ENCODE results near the gene GPR17. TPM values are rescaled to one million over a fixed set of nuclear protein-coding genes. Genes with fewer than 3 reads are reported as not detected.
A peak's percentile ranks its signal among the peaks of the same experiment; 100 is the strongest.

The GPR17 gene
- total and polyA plus RNA-seq, 2 donors (not counting 1 experiment from before 2014, with no cell fraction given), result 0.06 TPM; not detected in 1

DNA sequence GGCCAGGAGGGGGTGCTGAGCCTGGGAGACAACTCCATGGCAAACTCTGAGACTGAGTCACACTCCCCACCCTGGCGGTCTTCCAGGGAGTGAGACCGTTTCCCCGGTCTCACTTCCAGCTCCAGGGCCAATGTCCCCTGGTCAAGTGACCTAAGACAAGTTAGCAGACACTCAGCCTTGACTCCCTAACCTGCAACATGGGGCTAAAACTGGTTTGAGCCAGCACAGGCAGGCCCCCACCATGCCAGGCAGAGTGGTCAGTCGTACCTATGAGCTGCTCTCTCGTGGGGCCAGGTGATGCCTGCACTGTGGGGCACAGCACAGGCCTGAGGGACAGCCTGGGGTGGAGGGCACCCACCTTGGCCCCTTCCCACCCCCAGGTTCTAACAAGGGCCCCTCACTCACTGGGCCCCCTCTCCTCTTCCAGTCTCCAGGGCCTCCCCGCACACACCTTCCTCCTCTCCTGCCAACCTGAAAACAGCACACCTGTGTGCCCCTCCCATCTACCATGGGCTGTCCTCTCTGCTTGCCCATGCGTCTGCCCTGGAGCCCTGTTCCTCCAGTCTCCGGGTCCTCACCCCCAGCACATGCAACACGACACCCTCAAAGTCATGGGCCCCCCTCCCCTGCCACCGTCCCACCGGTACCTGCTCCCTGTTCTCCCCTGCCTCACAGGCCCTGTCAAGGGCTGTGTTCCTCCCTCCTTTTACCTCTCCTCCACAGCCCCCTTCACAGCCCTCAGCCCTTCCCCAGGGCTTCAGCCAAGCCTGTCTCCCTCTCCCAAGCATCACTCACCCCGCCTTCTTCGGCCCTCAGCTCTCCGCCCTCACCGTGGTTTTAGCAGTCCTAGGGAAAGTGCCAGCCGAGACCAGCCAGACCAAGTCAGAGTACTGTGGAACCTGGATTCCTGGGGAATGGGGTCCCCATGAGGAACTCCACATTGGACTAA is 1.6 kb downstream of the GPR17 start:
- ChIA-PET CTCF (interaction anchor here (3.9 to 19.3 kb wide), 2 partner anchors 16 to 55 kb away, joined by 22 to 553 read pairs; no protein-coding TSS in a partner anchor), POLR2A (no interaction called here)
- Histone ChIP-seq H3K9me3 (ENCODE audit: control extremely low read depth in 1 of 3, control insufficient read depth in 2 of 3, insufficient read depth in 1 of 3, low read length in 2 of 3) (peaks cover 0 to 8% (median 0%) of the 10 kb centered on the region in 3 donors), H3K27ac (ENCODE audit: low read length in 2 of 2) (no peak overlapping the region), H3K79me2 (ENCODE audit: control insufficient read depth, insufficient read depth, low read length) (no peaks in the 10 kb centered on the region), H4K20me1 (ENCODE audit: control insufficient read depth, insufficient read depth, low read length, poor library complexity, severe bottlenecking) (no peaks in the 10 kb centered on the region), H2AFZ (ENCODE audit: insufficient read depth, low read depth, low read length, poor library complexity, severe bottlenecking) (no peak overlapping the region), H3K27me3 (replicated peaks in 1 of 4; ENCODE audit: control extremely low read depth in 1 of 4, control insufficient read depth in 3 of 4, insufficient read depth in 4 of 4, low read length in 3 of 4) (no peaks in the 10 kb centered on the region), H3K36me3 (replicated peaks in 1 of 2; ENCODE audit: control extremely low read depth in 1 of 2, control insufficient read depth in 1 of 2, extremely low read depth in 1 of 2, insufficient read depth in 2 of 2, low read length in 1 of 2) (no peaks in the 10 kb centered on the region), H3K4me2 (replicated peaks; ENCODE audit: low read depth, low read length, poor library complexity, severe bottlenecking) (no peak overlapping the region), H3K4me1 (ENCODE audit: control insufficient read depth in 2 of 2, insufficient read depth in 2 of 2, low read length in 2 of 2) (peaks cover 25 to 60% of the 10 kb centered on the region in 2 donors), H3K9ac (ENCODE audit: low read length) (no peak overlapping the region), H3K4me3 (ENCODE audit: control extremely low read depth in 1 of 5, extremely low read depth in 1 of 5, insufficient read depth in 1 of 5, low read depth in 2 of 5, low read length in 4 of 5) (no peak overlapping the region)
- intact Hi-C loops (cut with micrococcal nuclease), result loop anchor here (2.0 to 5.0 kb wide), 4 partner anchors 13 to 120 kb away; partner anchors contain the start of genes IWS1 and SFT2D3
- Mint-ChIP-seq H3K27ac (peak overlapping the region; percentile 22), H3K9me3 (ENCODE audit: insufficient read depth) (no peaks in the 10 kb centered on the region), H3K4me3 (no peak overlapping the region), H3K27me3 (no peaks in the 10 kb centered on the region), H3K4me1 (peaks cover 59% of the 10 kb centered on the region)
- TF ChIP-seq, protein P1, sequence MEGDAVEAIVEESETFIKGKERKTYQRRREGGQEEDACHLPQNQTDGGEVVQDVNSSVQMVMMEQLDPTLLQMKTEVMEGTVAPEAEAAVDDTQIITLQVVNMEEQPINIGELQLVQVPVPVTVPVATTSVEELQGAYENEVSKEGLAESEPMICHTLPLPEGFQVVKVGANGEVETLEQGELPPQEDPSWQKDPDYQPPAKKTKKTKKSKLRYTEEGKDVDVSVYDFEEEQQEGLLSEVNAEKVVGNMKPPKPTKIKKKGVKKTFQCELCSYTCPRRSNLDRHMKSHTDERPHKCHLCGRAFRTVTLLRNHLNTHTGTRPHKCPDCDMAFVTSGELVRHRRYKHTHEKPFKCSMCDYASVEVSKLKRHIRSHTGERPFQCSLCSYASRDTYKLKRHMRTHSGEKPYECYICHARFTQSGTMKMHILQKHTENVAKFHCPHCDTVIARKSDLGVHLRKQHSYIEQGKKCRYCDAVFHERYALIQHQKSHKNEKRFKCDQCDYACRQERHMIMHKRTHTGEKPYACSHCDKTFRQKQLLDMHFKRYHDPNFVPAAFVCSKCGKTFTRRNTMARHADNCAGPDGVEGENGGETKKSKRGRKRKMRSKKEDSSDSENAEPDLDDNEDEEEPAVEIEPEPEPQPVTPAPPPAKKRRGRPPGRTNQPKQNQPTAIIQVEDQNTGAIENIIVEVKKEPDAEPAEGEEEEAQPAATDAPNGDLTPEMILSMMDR (IDR thresholded peaks at IDR 0.05), result no peak
- TF ChIP-seq EZH2 (IDR thresholded peaks at IDR 0.05; ENCODE audit: borderline replicate concordance, insufficient read depth, low read depth, low read length, poor library complexity, severe bottlenecking), result no peak
- DNase-seq, result no peak
- WGBS (ENCODE audit: insufficient coverage), result 96% methylated on average over 16 of the region's 16 CpGs
- ATAC-seq (ENCODE audit: low read depth), result no peak

DNA sequence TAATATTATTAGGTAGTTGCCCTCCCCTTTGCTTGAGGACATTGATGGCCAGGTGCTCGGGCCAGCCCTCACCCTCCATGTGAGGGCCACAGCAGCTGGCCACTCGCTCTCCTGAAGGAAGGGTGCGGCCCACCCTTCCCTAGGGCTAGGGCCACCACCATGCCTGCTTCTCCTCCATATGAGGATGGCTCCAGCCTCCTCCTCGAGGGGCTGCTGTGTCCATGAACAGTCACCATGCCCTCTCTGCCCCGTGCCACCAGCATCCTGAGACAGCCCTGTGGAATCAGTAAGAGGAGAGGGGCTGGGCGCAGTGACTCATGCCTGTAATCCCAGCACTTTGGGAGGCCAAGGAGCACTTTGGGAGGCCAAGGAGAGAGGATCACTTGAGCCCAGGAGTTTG is 2.4 kb downstream of the GPR17 start:
- Histone ChIP-seq H2AFZ (ENCODE audit: insufficient read depth, low read depth, low read length, poor library complexity, severe bottlenecking) (no peak overlapping the region), H3K9ac (ENCODE audit: low read length) (no peak overlapping the region), H3K9me3 (ENCODE audit: control extremely low read depth in 1 of 3, control insufficient read depth in 2 of 3, insufficient read depth in 1 of 3, low read length in 2 of 3) (peaks cover 0 to 8% (median 0%) of the 10 kb centered on the region in 3 donors), H4K20me1 (ENCODE audit: control insufficient read depth, insufficient read depth, low read length, poor library complexity, severe bottlenecking) (no peaks in the 10 kb centered on the region), H3K4me3 (ENCODE audit: control extremely low read depth in 1 of 5, extremely low read depth in 1 of 5, insufficient read depth in 1 of 5, low read depth in 2 of 5, low read length in 4 of 5) (no peak overlapping the region), H3K27me3 (replicated peaks in 1 of 4; ENCODE audit: control extremely low read depth in 1 of 4, control insufficient read depth in 3 of 4, insufficient read depth in 4 of 4, low read length in 3 of 4) (no peaks in the 10 kb centered on the region), H3K27ac (ENCODE audit: low read length in 2 of 2) (no peak overlapping the region), H3K4me1 (ENCODE audit: control insufficient read depth in 2 of 2, insufficient read depth in 2 of 2, low read length in 2 of 2) (peaks cover 30 to 62% of the 10 kb centered on the region in 2 donors), H3K4me2 (replicated peaks; ENCODE audit: low read depth, low read length, poor library complexity, severe bottlenecking) (no peak overlapping the region), H3K36me3 (replicated peaks in 1 of 2; ENCODE audit: control extremely low read depth in 1 of 2, control insufficient read depth in 1 of 2, extremely low read depth in 1 of 2, insufficient read depth in 2 of 2, low read length in 1 of 2) (no peaks in the 10 kb centered on the region), H3K79me2 (ENCODE audit: control insufficient read depth, insufficient read depth, low read length) (no peaks in the 10 kb centered on the region)
- Mint-ChIP-seq H3K9me3 (ENCODE audit: insufficient read depth) (no peaks in the 10 kb centered on the region), H3K27me3 (no peaks in the 10 kb centered on the region), H3K4me3 (peak overlapping the region; percentile 39), H3K27ac (peak overlapping the region; percentile 65), H3K4me1 (peaks cover 64% of the 10 kb centered on the region)
- TF ChIP-seq EZH2 (IDR thresholded peaks at IDR 0.05; ENCODE audit: borderline replicate concordance, insufficient read depth, low read depth, low read length, poor library complexity, severe bottlenecking), result no peak
- TF ChIP-seq, protein P1 (IDR thresholded peaks at IDR 0.05), result no peak
- DNase-seq (no peak), ATAC-seq (ENCODE audit: low read depth) (no peak)
- ChIA-PET POLR2A (no interaction called here), CTCF (interaction anchor here (1.0 to 19.3 kb wide), 6 partner anchors 11 to 122 kb away, joined by 4 to 553 read pairs (median 16); no protein-coding TSS in a partner anchor)
- 96% methylated on average over 5 of the region's 6 CpGs for WGBS (ENCODE audit: insufficient coverage)
- intact Hi-C loops (cut with micrococcal nuclease), result loop anchor here (2.0 to 5.0 kb wide), 4 partner anchors 14 to 121 kb away; partner anchors contain the start of genes IWS1 and SFT2D3

Data from B cell (primary cell).